HG03457 (cell line): Measurements from ENCODE around the gene FMR1.

Experiments used
- ATAC-seq: cut with Tn5 transposase; IDR thresholded peaks from one replicate; pipeline ENCODE4 v1.9.1; 2021; ENCODE audit warnings: moderate number of reproducible peaks; ENCODE audit not compliant: unreplicated experiment

The FMR1 gene

GRCh38 chrX:147914591-147914990, 2.9 kb downstream of the FMR1 start:
- no peak for ATAC-seq

- ATAC-seq = no peak
Measured at GRCh38 chrX:147916375-147916968, 4.8 kb downstream of the FMR1 start.

GRCh38 chrX:147917700-147918695, 6.3 kb downstream of the FMR1 start:
- ATAC-seq = peak; percentile 73

- no peak for ATAC-seq
Measured at GRCh38 chrX:147920161-147920666, 8.5 kb downstream of the FMR1 start.

GRCh38 chrX:147923605-147924004, 11.9 kb downstream of the FMR1 start:
- no peak for ATAC-seq

- ATAC-seq = no peak
Measured at GRCh38 chrX:147927256-147927655, 15.5 kb downstream of the FMR1 start.

- no peak for ATAC-seq
Measured at GRCh38 chrX:147933815-147934214, 22.1 kb downstream of the FMR1 start.

GRCh38 chrX:147935156-147935758, 23.5 kb downstream of the FMR1 start:
- no peak for ATAC-seq

- ATAC-seq = no peak
Measured at GRCh38 chrX:147945286-147945685, 33.6 kb downstream of the FMR1 start.

GRCh38 chrX:147948531-147948930, 36.8 kb downstream of the FMR1 start:
- no peak for ATAC-seq

- no peak for ATAC-seq
Measured at GRCh38 chrX:147950352-147950751, 38.6 kb downstream of the FMR1 start.

- ATAC-seq = no peak
Measured at GRCh38 chrX:147953976-147954375, 42.3 kb downstream of the FMR1 start.

GRCh38 chrX:147957291-147957690, 45.6 kb downstream of the FMR1 start:
- no peak for ATAC-seq

- no peak for ATAC-seq
Measured at GRCh38 chrX:147958291-147958690, 46.6 kb downstream of the FMR1 start.

GRCh38 chrX:147960722-147961121, 49.0 kb downstream of the FMR1 start:
- ATAC-seq = no peak

- ATAC-seq = no peak
Measured at GRCh38 chrX:147962476-147962875, 50.8 kb downstream of the FMR1 start.

- ATAC-seq = no peak
Measured at GRCh38 chrX:147978931-147979330, 67.2 kb downstream of the FMR1 start.

- ATAC-seq = no peak
Measured at GRCh38 chrX:147981038-147981752, 69.5 kb downstream of the FMR1 start, which contains the start of gene FMR1NB. FMR1NB (plus strand) TSS chrX:147981337; CDS start chrX:147981403, 66 bp downstream.
